Prostate gland (tissue), 2 donors: ENCODE data around the gene HS1BP3. TPM values are rescaled to one million over a fixed set of nuclear protein-coding genes. Genes with fewer than 3 reads are reported as not detected.

Experiments used
- DNase-seq: peaks from one replicate; pipeline ENCODE4 v3.0.0-alpha.2; 2019; ENCODE audit warnings: low spot score
- H3K27ac ChIP-seq, 2 donors: fragments of 200-600 bp; sonication (generic); 2 replicates each; pipeline ENCODE4 v1.5.1; 2017 to 2019
- H3K27me3 ChIP-seq: fragments of 200-600 bp; sonication (generic); replicated peaks from 2 replicates; pipeline ENCODE4 v1.5.1; 2019; ENCODE audit not compliant: insufficient read depth
- H3K36me3 ChIP-seq, 2 donors: fragments of 200-600 bp; sonication (generic); 1 replicate in 1 of 2; 2 replicates in 1 of 2; pipeline versions ENCODE4 v1.5.1 to v1.8.1; 2017 to 2019
- H3K4me1 ChIP-seq: fragments of 200-600 bp; sonication (generic); replicated peaks from 2 replicates; pipeline ENCODE4 v1.5.1; 2019
- H3K4me3 ChIP-seq, 2 donors: fragments of 200-600 bp; sonication (generic); 2 replicates each; pipeline ENCODE4 v1.5.1; 2017 to 2019
- H3K9me3 ChIP-seq: fragments of 200-600 bp; sonication (generic); 2 replicates; pipeline ENCODE4 v1.5.1; 2017
- POLR2A ChIP-seq: fragments of 450-650 bp; IDR thresholded peaks from one replicate; pipeline ENCODE4 v1.6.1; 2016; ENCODE audit warnings: antibody characterized with exemption, mild to moderate bottlenecking
- POLR2AphosphoS5 ChIP-seq: sonication (generic); formaldehyde crosslinking; IDR thresholded peaks from one replicate; pipeline ENCODE4 v1.6.1; 2017; ENCODE audit warnings: antibody characterized with exemption
- WGBS: methylation state at CpG from one replicate; pipeline ENCODE4 v1.1.5; 2018; 5-methylcytosine and 5-hydroxymethylcytosine counted together
- intact Hi-C: fragments of 100-400 bp; cut with DNase I; formaldehyde crosslinking; loops from one replicate; pipeline ENCODE4 v1.14.2; 2022
- total RNA-seq, 2 donors: library from RNA; depleted of rRNA; stranded (reverse); fragments of >200 nt; gene quantifications; one replicate each; pipeline ENCODE4 v1.1.0, GENCODE V29; 2016
- TF ChIP-seq, protein P1 (sequence below), 4 experiments: fragments of 200-600 bp in 2 of 4; fragments of 450-650 bp in 2 of 4; sonication (generic) in 2 of 4; IDR thresholded peaks; 1 replicate in 3 of 4; 2 replicates in 1 of 4; pipeline ENCODE4 v1.5.1; 2016 to 2019; ENCODE audit warnings: antibody characterized with exemption in 4 of 4, mild to moderate bottlenecking in 2 of 4, moderate library complexity in 2 of 4

The HS1BP3 gene
- total RNA-seq, 2 donors from 2014 or later, result 29.9 to 39.4 TPM

DNA sequence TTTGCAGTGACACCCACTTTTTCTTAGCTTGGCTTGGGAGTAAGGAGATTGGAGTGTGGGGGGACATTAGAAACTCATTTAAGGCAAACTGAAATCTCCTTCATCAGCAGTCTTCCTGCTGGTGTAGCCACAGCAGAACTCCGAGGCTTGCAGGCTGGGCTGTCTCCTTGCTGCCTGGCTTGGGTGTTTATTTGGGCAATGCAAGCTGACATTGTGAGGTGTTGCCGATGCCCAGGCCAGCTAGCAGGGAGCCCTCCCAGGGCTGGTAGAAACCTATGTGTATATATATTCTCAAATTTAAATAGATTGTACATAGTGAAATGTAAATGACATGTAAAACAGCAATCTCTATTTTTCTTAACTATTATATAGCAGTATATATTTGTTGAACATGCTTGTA, 27.9 kb upstream of the HS1BP3 start:
- no peak for TF ChIP-seq POLR2AphosphoS5
- Histone ChIP-seq H3K4me1 (no peaks in the 10 kb centered on the region), H3K27me3 (no peaks in the 10 kb centered on the region), H3K4me3 (no peak overlapping the region), H3K9me3 (no peaks in the 10 kb centered on the region), H3K27ac (no peak overlapping the region), H3K36me3 (no peaks in the 10 kb centered on the region)
- DNase-seq, result no peak
- intact Hi-C loops, result no loop called here
- WGBS, result 61% methylated on average over 2 of the region's 2 CpGs

- no peak for DNase-seq
- no peak for TF ChIP-seq POLR2AphosphoS5
- TF ChIP-seq, protein P1, sequence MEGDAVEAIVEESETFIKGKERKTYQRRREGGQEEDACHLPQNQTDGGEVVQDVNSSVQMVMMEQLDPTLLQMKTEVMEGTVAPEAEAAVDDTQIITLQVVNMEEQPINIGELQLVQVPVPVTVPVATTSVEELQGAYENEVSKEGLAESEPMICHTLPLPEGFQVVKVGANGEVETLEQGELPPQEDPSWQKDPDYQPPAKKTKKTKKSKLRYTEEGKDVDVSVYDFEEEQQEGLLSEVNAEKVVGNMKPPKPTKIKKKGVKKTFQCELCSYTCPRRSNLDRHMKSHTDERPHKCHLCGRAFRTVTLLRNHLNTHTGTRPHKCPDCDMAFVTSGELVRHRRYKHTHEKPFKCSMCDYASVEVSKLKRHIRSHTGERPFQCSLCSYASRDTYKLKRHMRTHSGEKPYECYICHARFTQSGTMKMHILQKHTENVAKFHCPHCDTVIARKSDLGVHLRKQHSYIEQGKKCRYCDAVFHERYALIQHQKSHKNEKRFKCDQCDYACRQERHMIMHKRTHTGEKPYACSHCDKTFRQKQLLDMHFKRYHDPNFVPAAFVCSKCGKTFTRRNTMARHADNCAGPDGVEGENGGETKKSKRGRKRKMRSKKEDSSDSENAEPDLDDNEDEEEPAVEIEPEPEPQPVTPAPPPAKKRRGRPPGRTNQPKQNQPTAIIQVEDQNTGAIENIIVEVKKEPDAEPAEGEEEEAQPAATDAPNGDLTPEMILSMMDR (IDR thresholded peaks at IDR 0.05), result no peak
- TF ChIP-seq POLR2A, result no peak
- intact Hi-C loops, result no loop called here
- Histone ChIP-seq H3K9me3 (no peaks in the 10 kb centered on the region), H3K4me1 (no peaks in the 10 kb centered on the region), H3K4me3 (no peak overlapping the region), H3K36me3 (no peaks in the 10 kb centered on the region), H3K27me3 (no peaks in the 10 kb centered on the region), H3K27ac (no peak overlapping the region)
- WGBS, result 49% methylated on average over 1 of the region's 1 CpG
These were observed 27.1 kb upstream of the HS1BP3 start for GRCh38 chr2:20678086-20678395.

GRCh38 chr2:20677301-20678085, 26.6 kb upstream of the HS1BP3 start:
- TF ChIP-seq POLR2AphosphoS5, result no peak
- TF ChIP-seq, protein P1 (IDR thresholded peaks at IDR 0.05), result peak in 1 of 4 experiments; percentile 15
- TF ChIP-seq POLR2A, result no peak
- H3K4me3 ChIP-seq, result no peak overlapping the region

DNA sequence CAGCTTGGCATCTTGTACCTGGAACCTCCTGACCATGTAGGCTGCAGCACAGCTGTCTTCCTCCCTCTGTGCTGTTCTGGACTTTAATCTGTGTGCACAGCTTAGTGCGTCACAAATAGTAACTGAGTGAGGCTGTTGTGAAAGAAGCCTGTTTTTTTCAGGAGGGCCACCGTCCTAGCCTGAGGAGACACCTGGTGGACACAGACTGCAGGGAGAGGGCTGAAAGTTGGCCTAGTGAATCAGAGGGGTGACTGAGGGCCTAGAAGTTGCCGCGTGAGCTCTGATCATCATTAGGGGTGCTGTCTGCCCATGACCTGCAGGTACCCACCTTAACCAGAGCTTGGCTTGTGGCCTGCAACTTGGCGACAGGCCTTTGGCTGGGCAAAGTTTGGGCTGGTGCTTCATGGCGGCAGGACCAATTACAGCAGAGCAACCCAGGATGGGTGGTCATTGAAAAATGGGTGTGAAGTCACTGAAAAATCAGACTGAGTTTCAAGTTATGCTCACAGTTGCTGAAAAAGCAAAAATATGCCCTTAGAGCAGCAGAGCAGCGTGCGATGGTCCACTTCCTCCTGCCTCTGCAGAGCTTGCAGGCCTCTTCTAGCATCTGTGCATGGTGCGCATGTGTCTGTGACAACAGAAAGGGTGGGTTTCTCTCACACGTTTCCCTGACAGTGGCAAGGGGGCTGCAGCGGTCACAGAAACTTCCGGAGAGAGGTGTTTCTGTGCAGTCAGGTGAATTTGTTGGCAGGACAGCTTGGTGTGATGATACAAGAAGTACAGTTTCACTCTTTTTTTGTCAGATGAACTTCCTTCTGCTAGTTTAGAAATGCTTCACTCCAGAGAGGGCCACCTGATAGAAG, 25.7 kb upstream of the HS1BP3 start:
- DNase-seq, result no peak
- TF ChIP-seq POLR2A, result no peak
- TF ChIP-seq, protein P1 (IDR thresholded peaks at IDR 0.05), result peak in 2 of 4 experiments; percentile 8 to 23
- peak; percentile 12 for TF ChIP-seq POLR2AphosphoS5
- H3K27ac ChIP-seq, result peak overlapping the region in 1 of 2 donors; percentile 49
- 82% methylated on average over 12 of the region's 12 CpGs for WGBS
- H3K9me3 ChIP-seq, result no peaks in the 10 kb centered on the region
- no peak overlapping the region for H3K4me3 ChIP-seq
- H3K36me3 ChIP-seq, result no peaks in the 10 kb centered on the region
- no peaks in the 10 kb centered on the region for H3K27me3 ChIP-seq
- H3K4me1 ChIP-seq, result no peaks in the 10 kb centered on the region
- intact Hi-C loops, result no loop called here

More at GRCh38 chr2:20677301-20678085, 26.6 kb upstream of the HS1BP3 start:
- no peaks in the 10 kb centered on the region for H3K9me3 ChIP-seq
- no peaks in the 10 kb centered on the region for H3K4me1 ChIP-seq
- 59% methylated on average over 15 of the region's 15 CpGs for WGBS
- peak overlapping the region in 1 of 2 donors; percentile 14 for H3K27ac ChIP-seq
- no peaks in the 10 kb centered on the region for H3K36me3 ChIP-seq
- intact Hi-C loops, result no loop called here
- DNase-seq, result no peak
- H3K27me3 ChIP-seq, result no peaks in the 10 kb centered on the region

DNA sequence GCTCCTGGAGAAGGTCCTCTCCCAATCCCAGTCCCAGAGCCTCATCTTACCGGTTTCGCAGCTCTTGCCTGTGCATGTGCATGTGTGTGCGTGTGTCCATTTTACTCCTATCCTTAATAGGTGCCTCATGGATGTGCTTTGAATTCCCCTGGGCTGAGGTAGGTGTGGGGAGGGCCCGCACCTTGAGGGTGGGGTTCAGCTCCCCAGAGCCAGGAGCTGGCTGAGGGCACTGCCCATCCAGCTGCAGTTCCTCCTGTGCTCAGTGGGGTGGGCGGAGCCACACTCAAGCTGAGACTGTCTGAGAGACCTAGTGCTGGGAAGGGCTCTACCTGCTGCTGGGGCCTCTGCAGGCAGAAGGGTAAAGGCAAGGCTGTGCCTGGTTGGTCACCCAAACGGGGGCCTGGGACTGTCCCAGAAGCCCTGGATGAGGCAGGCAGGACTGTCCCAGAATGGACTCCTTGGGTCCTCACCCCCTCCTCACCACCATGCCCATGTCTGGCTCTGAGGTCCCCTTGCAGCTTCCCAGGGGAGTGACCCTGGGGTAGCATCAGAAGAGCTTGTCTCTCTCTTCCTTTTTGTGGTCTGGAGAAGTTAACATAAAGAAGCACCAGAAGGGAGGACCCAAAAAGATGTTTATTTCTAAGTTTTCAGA, 24.9 kb upstream of the HS1BP3 start:
- DNase-seq, result no peak
- Histone ChIP-seq H3K27me3 (no peaks in the 10 kb centered on the region), H3K27ac (peak overlapping the region; percentile 0 to 49), H3K4me1 (no peaks in the 10 kb centered on the region), H3K36me3 (no peaks in the 10 kb centered on the region), H3K4me3 (no peak overlapping the region), H3K9me3 (no peaks in the 10 kb centered on the region)
- no peak for TF ChIP-seq POLR2A
- TF ChIP-seq, protein P1 (IDR thresholded peaks at IDR 0.05), result no peak
- TF ChIP-seq POLR2AphosphoS5, result no peak
- intact Hi-C loops, result no loop called here
- 37% methylated on average over 5 of the region's 6 CpGs for WGBS
